Skeletal muscle tissue (tissue), 4 donors: Measurements from ENCODE around the gene SHISAL1. TPM values are rescaled to one million over a fixed set of nuclear protein-coding genes. Genes with fewer than 3 reads are reported as not detected.

ENCODE experiments used
- H3K27ac ChIP-seq: one replicate; pipeline ENCODE4 v1.7.0; 2013; ENCODE audit warnings: mild to moderate bottlenecking, low read depth, low read length, inconsistent platforms
- H3K27me3 ChIP-seq, 3 donors: one replicate each; pipeline ENCODE4 v1.7.0; 2013; ENCODE audit warnings: low read length in 3 of 3; ENCODE audit not compliant: control insufficient read depth in 3 of 3, insufficient read depth in 3 of 3
- H3K36me3 ChIP-seq, 3 donors: one replicate each; pipeline ENCODE4 v1.7.0; 2013; ENCODE audit warnings: low read length in 3 of 3; ENCODE audit not compliant: control insufficient read depth in 3 of 3, insufficient read depth in 3 of 3
- H3K4me1 ChIP-seq, 3 donors: one replicate each; pipeline ENCODE4 v1.7.0; 2013; ENCODE audit warnings: low read length in 3 of 3, mild to moderate bottlenecking in 3 of 3; ENCODE audit not compliant: control insufficient read depth in 3 of 3, insufficient read depth in 3 of 3
- H3K4me3 ChIP-seq, 3 donors: one replicate each; pipeline ENCODE4 v1.7.0; 2013; ENCODE audit warnings: low read length in 3 of 3
- H3K9ac ChIP-seq, 3 donors: one replicate each; pipeline ENCODE4 v1.7.0; 2013; ENCODE audit warnings: low read length in 3 of 3, mild to moderate bottlenecking in 3 of 3, moderate library complexity in 2 of 3, low read depth in 1 of 3
- H3K9me3 ChIP-seq, 3 donors: one replicate each; pipeline ENCODE4 v1.7.0; 2013; ENCODE audit warnings: low read length in 3 of 3; ENCODE audit not compliant: control insufficient read depth in 3 of 3
- total RNA-seq: library from RNA; depleted of rRNA; stranded (reverse); fragments of >200 nt; gene quantifications from one replicate; pipeline ENCODE4 v1.2.3, GENCODE V29; 2014
- donor health status: Osteomylitis.

Gene SHISAL1
- total RNA-seq, 1 donor from 2014 or later: 7.3 TPM

DNA sequence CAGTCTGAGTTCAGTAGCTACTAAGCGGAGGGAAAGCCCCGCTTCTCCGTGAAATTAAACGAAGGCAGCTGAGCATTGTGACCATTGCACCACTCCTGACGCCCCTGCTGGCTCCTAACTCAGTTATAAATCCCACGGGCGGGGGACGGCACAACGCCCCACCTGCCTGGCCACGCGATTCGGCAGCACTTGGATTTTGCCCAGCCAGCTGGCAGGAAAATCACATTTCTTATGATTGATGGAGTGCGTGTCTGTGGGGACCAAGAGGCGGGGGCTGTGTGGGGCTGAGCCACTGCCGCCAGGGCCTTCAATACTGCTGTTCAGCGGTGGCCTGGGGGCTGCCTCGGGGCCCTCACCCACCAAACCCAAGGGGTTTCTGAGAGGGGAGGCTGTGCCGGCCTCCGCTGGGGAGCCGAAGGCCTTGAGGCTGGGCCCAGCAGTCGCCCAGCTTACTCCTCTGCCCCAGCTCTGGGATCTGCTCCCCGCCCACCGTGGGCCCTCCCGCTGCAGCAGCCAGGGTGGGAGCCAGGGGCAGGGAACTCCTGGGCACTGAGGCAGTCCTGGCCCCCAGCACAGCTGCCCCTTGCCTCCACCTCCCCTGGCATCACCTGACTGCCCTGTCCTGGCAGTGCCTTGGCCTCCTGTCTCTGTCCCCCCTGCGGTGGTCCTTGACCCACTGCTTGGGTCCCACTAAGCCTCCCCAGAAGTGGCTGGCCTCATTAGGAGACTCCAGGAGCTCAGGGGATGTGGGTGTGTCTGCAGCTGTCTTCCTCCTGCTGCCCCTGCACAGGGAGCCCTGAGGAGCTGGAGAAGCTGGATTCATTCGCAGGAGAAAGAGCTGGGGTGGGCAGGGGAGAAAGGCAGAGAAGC is 30.7 kb downstream of the SHISAL1 start:
- H3K9ac ChIP-seq: no peak overlapping the region
- no peak overlapping the region for H3K27ac ChIP-seq
- H3K9me3 ChIP-seq: no peaks in the 10 kb centered on the region
- H3K36me3 ChIP-seq: no peaks in the 10 kb centered on the region
- H3K27me3 ChIP-seq: peaks cover 62 to 91% (median 81%) of the 10 kb centered on the region in 3 donors
- no peak overlapping the region for H3K4me3 ChIP-seq
- H3K4me1 ChIP-seq: no peaks in the 10 kb centered on the region

- Histone ChIP-seq H3K9ac (no peak overlapping the region), H3K27me3 (peaks cover 60 to 91% (median 80%) of the 10 kb centered on the region in 3 donors), H3K27ac (no peak overlapping the region), H3K9me3 (no peaks in the 10 kb centered on the region), H3K4me1 (no peaks in the 10 kb centered on the region), H3K4me3 (no peak overlapping the region), H3K36me3 (no peaks in the 10 kb centered on the region)
Observed at GRCh38 chr22:44280665-44281188, 32.0 kb downstream of the SHISAL1 start.

DNA sequence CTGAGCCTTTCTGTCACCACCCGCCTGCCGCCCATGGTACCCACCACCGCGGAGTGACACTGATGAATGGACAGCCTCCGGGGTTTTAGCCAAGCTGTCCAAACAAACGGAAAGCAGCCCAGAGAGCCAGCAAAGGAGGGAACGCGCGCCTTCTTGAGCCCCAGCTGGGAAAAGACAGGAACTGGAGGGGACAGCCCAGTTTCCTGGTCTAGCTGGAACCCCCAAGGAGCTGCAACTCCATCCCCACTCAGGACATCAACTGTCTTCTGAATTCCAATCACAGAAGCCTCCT is 33.7 kb downstream of the SHISAL1 start:
- Histone ChIP-seq H3K9ac (no peak overlapping the region), H3K27me3 (peaks cover 53 to 89% (median 83%) of the 10 kb centered on the region in 3 donors), H3K36me3 (no peaks in the 10 kb centered on the region), H3K9me3 (no peaks in the 10 kb centered on the region), H3K4me1 (no peaks in the 10 kb centered on the region), H3K4me3 (no peak overlapping the region), H3K27ac (no peak overlapping the region)

DNA sequence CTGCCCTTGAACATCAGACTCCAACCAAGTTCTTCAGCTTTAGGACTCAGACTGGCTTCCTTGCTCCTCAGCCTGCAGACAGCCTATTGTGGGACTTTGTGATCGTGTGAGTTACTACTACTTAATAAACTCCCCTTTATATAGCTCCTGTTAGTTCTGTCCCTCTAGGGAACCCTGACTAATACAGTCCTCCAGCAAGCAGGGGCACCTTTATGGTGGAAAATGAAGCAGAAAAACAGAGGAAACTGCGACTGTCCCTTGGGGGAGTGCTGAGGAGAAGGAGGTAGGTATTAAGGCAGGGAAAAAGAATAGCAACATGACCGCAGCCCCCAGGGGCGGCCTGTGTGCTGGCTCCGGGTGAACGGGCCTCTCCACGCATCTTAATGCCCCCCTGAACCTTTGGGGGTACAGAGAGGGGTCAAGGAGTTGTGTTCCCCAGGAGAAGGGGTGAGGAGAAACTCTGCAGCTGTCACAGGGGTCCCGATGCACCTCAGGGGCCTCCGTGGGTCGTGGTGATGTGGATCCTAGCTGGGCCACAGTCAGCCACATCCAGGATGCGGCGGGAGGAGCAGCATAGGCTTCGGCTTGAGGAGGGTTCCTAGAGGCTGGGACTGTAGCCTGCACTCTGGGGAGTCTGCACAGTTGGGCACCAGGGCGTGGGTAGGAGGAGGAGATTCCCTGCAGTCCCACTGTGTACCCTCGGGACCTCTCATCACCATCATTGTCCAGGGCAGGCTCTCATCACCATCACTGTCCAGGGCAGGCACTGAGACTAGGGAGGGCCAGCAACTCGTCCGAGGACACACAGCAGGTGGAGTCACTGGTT is 34.3 kb downstream of the SHISAL1 start:
- H3K4me3 ChIP-seq: no peak overlapping the region
- H3K27me3 ChIP-seq: peaks cover 48 to 84% (median 78%) of the 10 kb centered on the region in 3 donors
- no peak overlapping the region for H3K27ac ChIP-seq
- no peaks in the 10 kb centered on the region for H3K36me3 ChIP-seq
- H3K4me1 ChIP-seq: no peaks in the 10 kb centered on the region
- no peak overlapping the region for H3K9ac ChIP-seq
- no peaks in the 10 kb centered on the region for H3K9me3 ChIP-seq

DNA sequence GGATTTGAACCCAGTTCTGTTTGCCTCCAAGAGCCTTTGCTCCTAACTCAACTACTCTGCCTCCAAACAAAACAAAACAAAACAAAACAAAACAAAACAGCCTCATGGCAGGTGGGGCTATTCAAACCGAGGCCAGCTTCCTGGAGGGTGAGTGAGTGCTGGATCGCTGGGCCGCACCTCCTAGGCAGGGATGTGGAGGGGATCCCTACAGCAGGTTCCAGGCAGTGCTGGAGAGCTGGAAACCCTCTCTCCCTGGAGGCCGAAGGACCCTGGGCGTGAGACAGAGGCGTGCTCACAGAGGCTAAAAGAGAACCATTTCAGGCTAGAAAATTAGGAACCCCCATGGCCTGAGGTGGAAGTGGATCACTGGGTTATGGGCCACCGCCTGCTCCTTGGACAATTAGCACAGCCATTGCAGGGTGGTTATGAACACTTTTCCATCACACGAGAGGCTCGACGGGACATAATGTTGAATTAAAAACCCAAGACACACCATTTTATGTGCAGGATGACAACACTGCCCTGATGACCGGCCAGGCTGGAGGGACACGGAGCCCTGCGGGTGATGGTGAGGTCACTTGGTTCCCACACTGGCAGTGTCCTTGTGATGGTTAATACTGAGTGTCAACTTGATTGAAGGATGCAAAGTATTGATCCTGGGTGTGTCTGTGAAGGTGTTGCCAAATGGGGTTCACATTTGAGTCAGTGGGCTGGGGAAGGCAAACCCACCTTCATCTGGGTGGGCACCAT is 35.2 kb downstream of the SHISAL1 start:
- H3K9ac ChIP-seq: no peak overlapping the region
- no peak overlapping the region for H3K4me3 ChIP-seq
- no peak overlapping the region for H3K27ac ChIP-seq
- no peaks in the 10 kb centered on the region for H3K36me3 ChIP-seq
- no peaks in the 10 kb centered on the region for H3K4me1 ChIP-seq
- no peaks in the 10 kb centered on the region for H3K9me3 ChIP-seq
- peaks cover 39 to 75% (median 69%) of the 10 kb centered on the region in 3 donors for H3K27me3 ChIP-seq

DNA sequence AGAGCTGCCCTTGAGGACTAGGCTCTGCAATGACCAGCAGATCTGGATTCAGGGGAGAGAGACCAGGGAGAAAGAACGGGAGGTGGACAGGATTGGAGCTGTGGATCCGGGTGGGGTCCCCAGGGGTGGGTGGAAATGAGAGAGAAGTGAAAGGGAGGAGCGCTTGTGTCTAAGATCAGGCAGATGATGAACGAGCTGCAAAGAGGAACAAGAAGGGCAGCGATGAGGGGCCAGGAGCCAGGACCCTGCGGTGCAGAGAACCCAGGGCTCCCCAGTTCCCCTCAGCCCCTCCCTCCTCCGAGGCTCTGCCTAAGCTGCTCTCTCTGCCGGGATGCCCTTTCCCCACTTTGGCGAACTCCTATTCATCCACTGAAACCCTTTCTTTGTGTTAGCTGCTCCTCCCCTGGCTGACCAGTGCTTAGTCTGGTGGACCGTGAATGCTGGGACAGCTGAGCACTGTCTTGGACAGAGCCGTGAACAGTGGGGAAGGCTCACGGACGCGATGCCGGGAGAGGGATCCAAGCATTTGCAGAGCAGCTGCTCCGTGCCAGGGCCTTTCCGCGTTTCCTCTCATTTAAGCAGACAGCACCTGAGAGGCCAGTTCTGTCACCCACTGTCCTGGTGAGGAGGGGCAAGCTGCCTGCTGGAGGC is 35.9 kb downstream of the SHISAL1 start:
- H3K9ac ChIP-seq: no peak overlapping the region
- no peaks in the 10 kb centered on the region for H3K36me3 ChIP-seq
- no peak overlapping the region for H3K4me3 ChIP-seq
- peaks cover 38 to 68% (median 62%) of the 10 kb centered on the region in 3 donors for H3K27me3 ChIP-seq
- no peaks in the 10 kb centered on the region for H3K4me1 ChIP-seq
- no peak overlapping the region for H3K27ac ChIP-seq
- no peaks in the 10 kb centered on the region for H3K9me3 ChIP-seq

GRCh38 chr22:44276041-44276440 is 36.7 kb downstream of the SHISAL1 start:
- Histone ChIP-seq H3K4me1 (no peaks in the 10 kb centered on the region), H3K36me3 (no peaks in the 10 kb centered on the region), H3K4me3 (no peak overlapping the region), H3K9me3 (no peaks in the 10 kb centered on the region), H3K9ac (no peak overlapping the region), H3K27ac (no peak overlapping the region), H3K27me3 (peaks cover 32 to 64% (median 54%) of the 10 kb centered on the region in 3 donors)

GRCh38 chr22:44275631-44275995 is 37.1 kb downstream of the SHISAL1 start:
- Histone ChIP-seq H3K4me3 (no peak overlapping the region), H3K36me3 (no peaks in the 10 kb centered on the region), H3K9ac (no peak overlapping the region), H3K9me3 (no peaks in the 10 kb centered on the region), H3K27me3 (peaks cover 32 to 63% (median 53%) of the 10 kb centered on the region in 3 donors), H3K27ac (no peak overlapping the region), H3K4me1 (no peaks in the 10 kb centered on the region)

DNA sequence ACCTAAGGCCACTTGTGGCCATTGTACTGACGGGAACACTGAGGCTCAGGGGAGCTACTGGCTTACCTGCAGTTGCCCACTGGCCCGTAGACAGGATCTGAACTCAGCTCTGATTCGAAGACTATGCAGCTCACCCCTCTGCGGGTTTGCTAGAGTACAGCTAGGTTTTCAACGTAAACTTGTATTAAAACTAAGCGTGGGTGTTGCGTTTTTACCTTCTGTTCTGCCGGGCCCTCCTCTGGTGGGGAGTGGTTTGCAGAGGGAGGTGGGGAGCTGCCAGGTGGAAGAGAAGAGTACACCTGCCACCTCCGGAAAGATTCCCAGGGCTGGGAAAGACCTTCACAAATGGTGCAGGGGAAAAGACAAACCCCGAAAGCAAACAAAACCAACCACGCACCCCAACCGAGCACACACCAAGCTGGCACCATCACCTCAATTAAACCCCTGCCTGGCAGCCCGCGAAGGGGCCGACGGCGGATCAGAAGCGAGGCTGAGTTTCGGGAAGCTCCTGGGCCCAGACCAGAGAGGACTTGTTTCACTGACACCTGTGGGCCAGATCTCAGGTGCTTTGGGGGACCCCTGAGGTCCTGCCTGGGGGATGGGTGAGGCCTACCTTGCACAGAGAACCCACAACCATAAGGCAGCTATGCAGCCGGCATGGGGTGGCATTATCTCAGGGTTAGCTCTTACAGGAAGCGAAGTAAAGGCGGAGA is 37.7 kb downstream of the SHISAL1 start:
- Histone ChIP-seq H3K4me3 (no peak overlapping the region), H3K4me1 (no peaks in the 10 kb centered on the region), H3K9ac (no peak overlapping the region), H3K27ac (no peak overlapping the region), H3K9me3 (no peaks in the 10 kb centered on the region), H3K27me3 (peaks cover 28 to 62% (median 53%) of the 10 kb centered on the region in 3 donors), H3K36me3 (no peaks in the 10 kb centered on the region)
